ENCODE data around the gene GFRA4. TPM values are rescaled to one million over a fixed set of nuclear protein-coding genes. Genes with fewer than 3 reads are reported as not detected.
A peak's percentile ranks its signal among the peaks of the same experiment; 100 is the strongest.

GFRA4 gene
- total RNA-seq, 1 donor from 2014 or later: not detected

GRCh38 chr20:3707508-3707899 lies 44.3 kb upstream of the GFRA4 start:
- no peak overlapping the region for H3K27ac ChIP-seq
- no peak for TF ChIP-seq CTCF (IDR thresholded peaks at IDR 0.05)
- DNase-seq: peak; percentile 8
- H3K4me1 ChIP-seq: peaks cover 9% of the 10 kb centered on the region
- H3K27me3 ChIP-seq: no peaks in the 10 kb centered on the region
- no peaks in the 10 kb centered on the region for H3K9me3 ChIP-seq
- H3K4me3 ChIP-seq: no peak overlapping the region
- intact Hi-C loops (cut with DNase I): no loop called here
- H3K36me3 ChIP-seq: no peaks in the 10 kb centered on the region
- ATAC-seq: no peak

GRCh38 chr20:3706774-3707507 lies 43.7 kb upstream of the GFRA4 start:
- DNase-seq: peak; percentile 71
- ATAC-seq: peak; percentile 37
- H3K9me3 ChIP-seq: no peaks in the 10 kb centered on the region
- peaks cover 9% of the 10 kb centered on the region for H3K4me1 ChIP-seq
- H3K36me3 ChIP-seq: no peaks in the 10 kb centered on the region
- H3K27ac ChIP-seq: no peak overlapping the region
- H3K4me3 ChIP-seq: no peak overlapping the region
- intact Hi-C loops (cut with DNase I): no loop called here
- no peaks in the 10 kb centered on the region for H3K27me3 ChIP-seq
- TF ChIP-seq CTCF (IDR thresholded peaks at IDR 0.05): no peak

- no peak overlapping the region for H3K27ac ChIP-seq
- peak; percentile 61 for DNase-seq
These were observed 43.0 kb upstream of the GFRA4 start for GRCh38 chr20:3705970-3706739.

GRCh38 chr20:3705491-3705969 lies 42.3 kb upstream of the GFRA4 start:
- H3K36me3 ChIP-seq: no peaks in the 10 kb centered on the region
- ATAC-seq: no peak
- DNase-seq: no peak
- no peak overlapping the region for H3K4me3 ChIP-seq
- no peak for TF ChIP-seq CTCF (IDR thresholded peaks at IDR 0.05)
- no peak overlapping the region for H3K27ac ChIP-seq
- H3K27me3 ChIP-seq: no peaks in the 10 kb centered on the region
- intact Hi-C loops (cut with DNase I): no loop called here
- H3K4me1 ChIP-seq: peaks cover 6% of the 10 kb centered on the region
- no peaks in the 10 kb centered on the region for H3K9me3 ChIP-seq

More at GRCh38 chr20:3705970-3706739, 43.0 kb upstream of the GFRA4 start:
- ATAC-seq: no peak
- Histone ChIP-seq H3K9me3 (no peaks in the 10 kb centered on the region), H3K4me3 (no peak overlapping the region), H3K36me3 (no peaks in the 10 kb centered on the region), H3K27me3 (no peaks in the 10 kb centered on the region), H3K4me1 (peaks cover 9% of the 10 kb centered on the region)
- intact Hi-C loops (cut with DNase I): no loop called here
- no peak for TF ChIP-seq CTCF (IDR thresholded peaks at IDR 0.05)

- ATAC-seq (no peak), DNase-seq (peak; percentile 55)
- no peaks in the 10 kb centered on the region for H3K27me3 ChIP-seq
These were observed 40.9 kb upstream of the GFRA4 start for GRCh38 chr20:3704087-3704486.

More at GRCh38 chr20:3704087-3704486, 40.9 kb upstream of the GFRA4 start:
- Histone ChIP-seq H3K4me3 (no peak overlapping the region), H3K9me3 (no peaks in the 10 kb centered on the region), H3K36me3 (no peaks in the 10 kb centered on the region), H3K27ac (no peak overlapping the region), H3K4me1 (no peaks in the 10 kb centered on the region)
- TF ChIP-seq CTCF (IDR thresholded peaks at IDR 0.05): no peak
- intact Hi-C loops (cut with DNase I): no loop called here

Data from upper lobe of right lung (tissue), 1 donor.